Bronchial epithelial cell (primary cell): ENCODE results near the gene CPSF6. TPM values are rescaled to one million over a fixed set of nuclear protein-coding genes. Genes with fewer than 3 reads are reported as not detected.
"Not testable (repeated sequence)": the region's sequence is repeated elsewhere in the genome, so short reads cannot be mapped to it uniquely, and the experiment has no call there.

ENCODE experiments used
- DNase-seq: peaks from one replicate; pipeline ENCODE4 v3.0.0-alpha.2; 2010; ENCODE audit warnings: low read depth
- FAIRE-seq: peaks from 2 replicates; lab custom pipeline; 2011; peaks lifted over from hg19 to GRCh38; lab: Jason Lieb, UNC
- H3K27me3 ChIP-seq: 2 replicates; pipeline ENCODE4 v1.5.1; 2011; ENCODE audit warnings: low read length; ENCODE audit not compliant: control insufficient read depth, insufficient read depth
- H3K36me3 ChIP-seq: 2 replicates; pipeline ENCODE4 v1.5.1; 2011; ENCODE audit warnings: low read length; ENCODE audit not compliant: control insufficient read depth, insufficient read depth
- H3K4me3 ChIP-seq: 2 replicates; pipeline ENCODE4 v1.5.1; 2011; ENCODE audit warnings: mild to moderate bottlenecking, low read depth, low read length, control low read depth
- CTCF ChIP-seq: IDR thresholded peaks from 2 replicates; pipeline ENCODE4 v1.5.1; 2011; ENCODE audit warnings: mild to moderate bottlenecking, moderate library complexity, low read length, control low read depth, inconsistent platforms; ENCODE audit not compliant: insufficient read depth, severe bottlenecking
- total RNA-seq: library from RNA; depleted of rRNA; stranded (reverse); fragments of >200 nt; gene quantifications from 2 replicates; pipeline ENCODE4 v1.2.1, GENCODE V29; 2014

CPSF6 gene
- total RNA-seq, 1 donor from 2014 or later: 17.9 TPM

- no peaks in the 10 kb centered on the region for H3K27me3 ChIP-seq
- H3K36me3 ChIP-seq: no peaks in the 10 kb centered on the region
- FAIRE-seq (no peak), DNase-seq (no peak)
- TF ChIP-seq CTCF: no peak
- H3K4me3 ChIP-seq: no peak overlapping the region
Observed at GRCh38 chr12:69298133-69298532, 58.8 kb downstream of the CPSF6 start.

GRCh38 chr12:69298947-69299346 lies 59.6 kb downstream of the CPSF6 start:
- H3K36me3 ChIP-seq: no peaks in the 10 kb centered on the region
- no peaks in the 10 kb centered on the region for H3K27me3 ChIP-seq
- TF ChIP-seq CTCF: no peak
- FAIRE-seq: no peak
- no peak overlapping the region for H3K4me3 ChIP-seq
- peak; percentile 87 for DNase-seq

- FAIRE-seq (no peak), DNase-seq (no peak)
- H3K36me3 ChIP-seq: no peaks in the 10 kb centered on the region
- no peaks in the 10 kb centered on the region for H3K27me3 ChIP-seq
- H3K4me3 ChIP-seq: no peak overlapping the region
- no peak for TF ChIP-seq CTCF
Observed at GRCh38 chr12:69304284-69304683, 64.9 kb downstream of the CPSF6 start.

GRCh38 chr12:69309461-69309860 lies 70.1 kb downstream of the CPSF6 start:
- FAIRE-seq: no peak

GRCh38 chr12:69313209-69313608 lies 73.8 kb downstream of the CPSF6 start:
- no peak for FAIRE-seq
- no peak for DNase-seq
- no peak overlapping the region for H3K4me3 ChIP-seq
- H3K36me3 ChIP-seq: no peaks in the 10 kb centered on the region
- no peak for TF ChIP-seq CTCF
- no peaks in the 10 kb centered on the region for H3K27me3 ChIP-seq

More at GRCh38 chr12:69309461-69309860, 70.1 kb downstream of the CPSF6 start:
- no peaks in the 10 kb centered on the region for H3K36me3 ChIP-seq
- no peak for DNase-seq
- no peaks in the 10 kb centered on the region for H3K27me3 ChIP-seq
- H3K4me3 ChIP-seq: no peak overlapping the region
- TF ChIP-seq CTCF: no peak

GRCh38 chr12:69316784-69317183 lies 77.4 kb downstream of the CPSF6 start:
- not testable (repeated sequence) for FAIRE-seq, H3K36me3 ChIP-seq, H3K4me3 ChIP-seq, DNase-seq, H3K27me3 ChIP-seq

- not testable (repeated sequence) for H3K27me3 ChIP-seq, DNase-seq, H3K4me3 ChIP-seq, FAIRE-seq, H3K36me3 ChIP-seq
Observed at GRCh38 chr12:69317233-69317632, 77.9 kb downstream of the CPSF6 start.
